ENCODE results near the gene FAM72B.
"Not testable (repeated sequence)": the region's sequence is repeated elsewhere in the genome, so short reads cannot be mapped to it uniquely, and the experiment has no call there.

GRCh38 chr1:121205786-121206711, 21.9 kb upstream of the FAM72B start:
- not testable (repeated sequence) for TF ChIP-seq CTCF, POLR2A (IDR thresholded peaks at IDR 0.05)

All from esophagus squamous epithelium (tissue), 4 donors.